Hematopoietic multipotent progenitor cell treated with erythropoietin and hydrocortisone succinate and interleukin-3 and kit ligand, for 15 days (in vitro differentiated cells): ENCODE data around the gene SHANK1.
"Not testable (repeated sequence)": the region's sequence is repeated elsewhere in the genome, so short reads cannot be mapped to it uniquely, and the experiment has no call there.

Experiments used
- DNase-seq: peaks from one replicate; pipeline ENCODE4 v3.0.0-alpha.2; 2015; ENCODE audit warnings: low spot score

The SHANK1 gene

GRCh38 chr19:50719566-50719965 is at the start of gene SHANK1:
SHANK1 (minus strand) TSS chr19:50719802; CDS start chr19:50716919, 2,883 bp downstream.
- DNase-seq, result no peak

- DNase-seq, result no peak
Observed at GRCh38 chr19:50768277-50768676, 48.7 kb upstream of the SHANK1 start.

GRCh38 chr19:50767263-50767662 is 47.7 kb upstream of the SHANK1 start:
- DNase-seq, result not testable (repeated sequence)

GRCh38 chr19:50766746-50767145 is 47.1 kb upstream of the SHANK1 start:
- not testable (repeated sequence) for DNase-seq

DNA sequence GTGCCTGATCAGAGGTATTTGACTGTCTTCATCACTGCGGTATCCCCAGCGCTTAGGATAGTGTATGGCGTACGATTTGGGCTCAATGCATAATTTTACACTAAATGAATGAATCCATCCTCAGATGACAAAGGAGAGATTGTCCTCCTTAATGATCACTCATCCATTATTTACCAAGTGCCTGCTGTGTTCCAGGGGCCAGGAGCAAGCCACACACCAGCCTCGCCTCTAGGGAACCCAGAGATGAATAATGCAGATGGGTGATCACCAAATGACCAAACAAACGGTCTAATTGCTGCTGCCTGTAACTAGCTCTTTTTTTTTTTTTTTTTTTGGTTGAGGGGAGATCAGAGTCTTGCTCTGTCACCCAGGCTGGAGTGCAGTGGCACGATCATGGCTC is 44.8 kb upstream of the SHANK1 start:
- no peak for DNase-seq

DNA sequence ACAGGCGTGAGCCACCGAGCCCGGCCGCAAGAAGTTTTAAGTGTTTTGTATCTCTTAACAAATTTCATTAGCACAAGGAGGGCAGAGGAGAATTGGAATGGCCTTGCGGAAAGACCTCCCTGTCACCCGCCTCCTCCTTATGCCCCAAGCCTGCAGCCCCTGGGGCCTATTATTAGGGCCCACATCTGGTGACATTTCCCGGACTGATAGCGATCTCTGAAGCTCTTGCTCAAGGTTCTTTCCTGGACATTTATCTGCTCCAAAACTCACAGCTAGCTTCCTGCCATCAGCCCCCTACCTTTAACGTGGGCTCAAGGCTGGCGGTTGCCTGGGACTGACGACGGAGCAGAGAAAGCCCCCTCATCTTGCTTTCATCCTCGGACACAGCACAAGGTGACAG is 43.9 kb upstream of the SHANK1 start:
- DNase-seq, result not testable (repeated sequence)

DNA sequence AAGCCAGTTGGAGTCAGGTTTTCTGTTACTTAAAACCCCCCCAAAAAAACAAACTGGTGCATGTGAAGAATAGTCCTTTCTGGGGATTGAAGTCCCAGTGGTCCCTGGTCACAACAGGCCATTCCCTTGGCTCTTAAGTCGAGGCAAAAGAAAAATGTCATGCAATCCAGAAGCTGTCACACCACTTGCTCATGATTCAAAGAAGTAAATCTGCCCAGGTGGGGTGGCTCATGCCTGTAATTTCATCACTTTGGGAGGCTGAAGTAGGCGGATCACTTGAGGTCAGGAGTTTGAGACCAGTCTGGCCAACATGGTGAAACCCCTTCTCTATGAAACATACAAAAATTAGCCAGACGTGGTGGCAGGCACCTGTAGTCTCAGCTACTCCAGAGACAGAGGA is 41.9 kb upstream of the SHANK1 start:
- not testable (repeated sequence) for DNase-seq

DNA sequence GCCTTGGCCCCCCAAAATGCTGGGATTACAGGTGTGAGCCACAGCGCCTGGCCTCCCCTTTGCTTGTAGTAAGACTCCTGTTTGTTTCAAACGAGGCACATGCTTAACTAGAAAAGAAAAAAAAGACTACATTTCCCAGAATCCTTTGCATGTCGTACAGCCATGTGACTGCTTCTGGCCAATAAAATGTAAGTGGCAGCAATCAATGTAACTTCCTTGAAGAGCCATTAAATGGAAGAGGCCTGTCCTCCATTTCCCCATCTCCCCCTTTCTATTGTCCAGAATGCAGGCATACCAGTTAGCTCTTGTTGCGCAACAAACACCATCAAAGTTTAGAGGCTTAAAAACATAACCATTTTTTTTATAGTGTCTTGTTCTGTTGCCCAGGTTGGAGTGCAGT is 40.3 kb upstream of the SHANK1 start:
- DNase-seq, result peak; percentile 32

DNA sequence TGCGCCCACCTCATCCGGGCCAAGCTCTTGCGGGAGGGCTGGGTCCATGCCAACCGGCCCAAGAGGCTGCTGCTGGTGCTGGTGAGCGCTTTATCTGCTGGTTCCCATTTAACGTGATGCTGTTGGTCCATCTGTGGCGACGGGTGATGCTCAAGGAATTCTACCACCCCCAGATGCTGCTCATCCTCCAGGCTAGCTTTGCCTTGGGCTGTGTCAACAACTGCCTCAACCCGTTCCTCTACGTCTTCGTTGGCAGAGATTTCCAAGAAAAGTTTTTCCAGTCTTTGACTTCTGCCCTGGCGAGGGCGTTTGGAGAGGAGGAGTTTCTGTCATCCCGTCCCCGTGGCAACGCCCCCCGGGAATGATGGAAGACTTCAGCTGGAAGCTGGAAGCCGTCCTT is 39.5 kb upstream of the SHANK1 start:
- not testable (repeated sequence) for DNase-seq

DNA sequence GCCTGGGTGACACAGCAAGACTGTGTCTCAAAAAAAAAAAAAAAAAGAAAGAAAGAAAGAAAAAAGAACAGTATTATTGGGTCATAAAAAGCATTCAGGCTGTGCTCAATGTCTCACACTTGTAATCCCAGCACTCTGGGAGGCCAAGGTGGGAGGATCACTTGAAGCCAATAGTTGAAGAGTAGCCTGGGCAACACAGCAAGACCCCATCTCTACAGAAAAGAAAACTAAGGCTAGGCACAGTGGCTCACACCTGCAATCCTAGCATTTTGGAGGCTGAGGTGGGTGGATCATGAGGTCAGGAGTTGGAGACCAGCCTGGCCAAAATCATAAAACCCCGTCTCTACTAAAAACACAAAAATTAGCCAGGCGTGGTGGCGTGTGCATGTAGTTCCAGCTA is 38.0 kb upstream of the SHANK1 start:
- DNase-seq, result not testable (repeated sequence)

DNA sequence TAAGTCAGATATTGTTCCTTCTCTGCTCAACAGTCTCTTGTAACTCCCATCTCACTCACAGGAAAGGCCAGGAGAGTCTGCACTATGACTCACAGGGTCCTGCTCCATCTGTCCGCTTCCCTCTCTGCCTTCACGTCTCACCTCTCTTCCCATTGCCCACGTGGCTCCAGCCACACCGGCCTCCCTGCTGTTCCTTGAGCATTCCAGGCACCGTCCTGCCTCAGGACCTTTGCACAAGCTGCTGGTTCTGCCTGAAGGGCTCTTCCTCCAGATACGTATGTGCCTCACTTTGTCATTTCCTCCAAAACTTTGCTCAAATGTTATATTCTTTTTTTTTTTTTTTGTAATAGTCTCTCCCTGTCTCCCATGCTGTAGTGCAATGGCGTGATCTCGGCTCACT is 36.6 kb upstream of the SHANK1 start:
- not testable (repeated sequence) for DNase-seq

GRCh38 chr19:50753879-50754278 is 34.3 kb upstream of the SHANK1 start:
- no peak for DNase-seq

DNA sequence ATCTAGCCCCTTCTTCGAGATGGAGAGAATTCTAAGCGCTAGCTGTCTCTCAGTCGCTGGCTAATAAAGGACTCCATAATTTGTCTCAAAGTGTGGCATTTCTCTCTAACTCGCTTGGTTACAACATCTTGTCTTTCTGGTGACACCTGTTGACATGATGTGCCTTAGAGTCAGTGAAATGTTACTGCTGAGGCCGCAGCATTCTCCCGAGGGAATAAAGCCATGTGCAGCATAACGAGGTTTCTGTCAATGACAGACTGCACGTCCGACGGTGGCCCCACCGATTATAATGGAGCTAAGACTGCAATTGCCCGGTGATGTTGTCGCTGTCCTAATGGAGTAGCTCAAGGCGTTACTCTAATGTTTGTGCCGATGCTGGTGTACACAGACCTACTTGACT is 30.4 kb upstream of the SHANK1 start:
- no peak for DNase-seq

GRCh38 chr19:50749490-50749889 is 29.9 kb upstream of the SHANK1 start:
- no peak for DNase-seq

DNA sequence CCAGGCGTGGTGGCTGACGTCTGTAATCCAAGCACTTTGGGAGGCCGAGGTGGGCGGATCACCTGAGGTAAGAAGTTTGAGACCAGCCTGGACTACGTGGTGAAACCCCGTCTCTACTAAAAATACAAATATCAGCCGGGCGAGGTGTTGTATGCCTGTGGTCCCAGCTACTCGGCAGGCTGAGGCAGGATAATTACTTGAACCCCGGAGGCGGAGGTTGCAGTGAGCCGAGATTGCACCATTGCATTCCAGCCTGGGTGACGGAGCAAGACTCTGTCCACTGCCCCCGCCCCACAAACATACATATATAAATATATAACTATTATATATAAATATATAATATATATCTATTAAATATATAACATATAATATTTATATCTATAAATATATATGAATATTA is 27.5 kb upstream of the SHANK1 start:
- DNase-seq, result not testable (repeated sequence)

GRCh38 chr19:50745221-50745620 is 25.6 kb upstream of the SHANK1 start:
- DNase-seq, result no peak

- no peak for DNase-seq
Observed at GRCh38 chr19:50743537-50743936, 23.9 kb upstream of the SHANK1 start.

- DNase-seq, result no peak
Observed at GRCh38 chr19:50741179-50741933, 21.8 kb upstream of the SHANK1 start.

DNA sequence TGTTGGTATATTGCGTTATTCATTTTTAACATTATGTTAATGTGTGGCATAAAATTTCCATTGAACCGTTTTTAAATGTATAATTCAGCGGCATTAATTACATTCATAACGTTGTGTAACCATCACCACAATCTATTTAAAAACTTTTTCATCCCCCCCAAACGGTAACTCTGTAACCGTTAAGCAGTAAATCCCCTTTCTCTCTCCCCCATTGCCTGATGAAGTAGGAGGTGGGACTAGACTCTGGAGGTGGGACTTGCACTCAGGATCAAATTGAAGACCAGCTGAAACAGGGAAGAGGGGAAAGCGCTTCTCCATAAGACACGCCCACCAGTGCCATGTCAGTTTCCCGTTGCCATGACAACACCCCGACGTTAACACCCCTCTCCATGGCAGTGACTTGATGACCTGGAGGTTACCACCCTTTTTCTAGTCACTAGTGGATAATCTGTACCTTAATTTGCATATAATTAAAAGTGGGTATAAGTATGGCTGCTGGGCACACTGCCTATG is 20.4 kb upstream of the SHANK1 start:
- no peak for DNase-seq

DNA sequence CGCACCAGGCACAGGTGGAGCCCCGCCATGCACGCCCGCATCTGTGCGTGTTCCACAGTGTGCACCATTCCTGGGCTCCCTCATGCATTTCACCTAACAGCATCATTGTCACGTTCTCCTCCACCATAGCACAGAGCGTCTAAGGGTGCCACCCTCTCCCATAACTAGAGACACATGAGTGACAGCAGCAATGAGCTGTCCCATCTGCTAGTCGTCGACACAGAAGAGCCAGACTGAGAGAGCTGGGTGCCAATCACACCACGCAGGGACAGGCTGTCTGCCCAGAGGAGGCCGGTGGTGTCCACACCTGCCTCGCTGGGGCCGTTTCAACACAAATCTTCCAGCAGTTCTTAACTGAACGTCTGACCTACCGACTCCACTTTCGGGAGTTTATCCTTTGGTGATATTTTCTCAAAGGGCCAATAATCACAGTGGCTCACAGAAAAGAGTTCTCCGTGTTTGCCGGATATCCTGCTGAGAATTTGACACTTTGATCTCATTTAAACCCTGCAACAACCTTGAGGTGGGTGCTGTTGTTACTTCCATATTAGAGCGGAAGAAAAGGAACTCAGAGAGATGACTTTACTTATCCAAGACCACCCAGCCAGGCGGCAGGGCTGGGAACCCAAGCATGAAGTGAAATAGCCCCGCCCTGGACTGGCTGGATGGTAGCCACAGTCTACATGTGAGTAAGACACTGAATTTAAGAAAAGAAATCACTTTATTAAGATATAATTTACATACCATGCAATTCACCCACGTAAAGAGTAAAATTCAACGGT is 19.7 kb upstream of the SHANK1 start:
- no peak for DNase-seq

GRCh38 chr19:50736338-50736737 is 16.7 kb upstream of the SHANK1 start:
- DNase-seq, result no peak

DNA sequence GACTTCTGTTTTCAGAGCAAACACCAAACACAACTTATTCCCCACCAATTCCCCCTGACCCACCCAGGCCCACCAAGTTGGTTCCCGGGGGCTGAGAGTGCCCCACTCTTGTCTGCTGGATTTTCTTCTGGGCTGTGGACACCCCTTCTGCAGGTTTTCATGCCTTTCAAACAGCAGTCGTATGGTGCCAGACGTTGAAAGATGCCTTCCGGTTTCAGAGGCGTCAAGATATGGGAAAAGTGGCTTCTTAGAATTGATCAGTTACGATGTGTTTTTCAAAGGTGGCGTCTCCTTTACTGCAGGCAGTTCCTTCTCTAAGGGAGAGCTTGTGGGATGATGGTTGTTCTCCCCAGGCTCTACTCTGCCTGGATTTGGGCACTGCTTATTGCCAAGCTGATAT is 16.3 kb upstream of the SHANK1 start:
- DNase-seq, result no peak

- no peak for DNase-seq
Observed at GRCh38 chr19:50729894-50730293, 10.3 kb upstream of the SHANK1 start.
